Measurements from ENCODE around the gene COL4A5. TPM values are rescaled to one million over a fixed set of nuclear protein-coding genes. Genes with fewer than 3 reads are reported as not detected.

COL4A5 gene
- total RNA-seq = 30.4 TPM

GRCh38 chrX:108439426-108439942 is at the start of gene COL4A5:
TSS of gene COL4A5 (plus strand) at chrX:108439838. CDS start at chrX:108440126, 288 bp downstream.

DNA sequence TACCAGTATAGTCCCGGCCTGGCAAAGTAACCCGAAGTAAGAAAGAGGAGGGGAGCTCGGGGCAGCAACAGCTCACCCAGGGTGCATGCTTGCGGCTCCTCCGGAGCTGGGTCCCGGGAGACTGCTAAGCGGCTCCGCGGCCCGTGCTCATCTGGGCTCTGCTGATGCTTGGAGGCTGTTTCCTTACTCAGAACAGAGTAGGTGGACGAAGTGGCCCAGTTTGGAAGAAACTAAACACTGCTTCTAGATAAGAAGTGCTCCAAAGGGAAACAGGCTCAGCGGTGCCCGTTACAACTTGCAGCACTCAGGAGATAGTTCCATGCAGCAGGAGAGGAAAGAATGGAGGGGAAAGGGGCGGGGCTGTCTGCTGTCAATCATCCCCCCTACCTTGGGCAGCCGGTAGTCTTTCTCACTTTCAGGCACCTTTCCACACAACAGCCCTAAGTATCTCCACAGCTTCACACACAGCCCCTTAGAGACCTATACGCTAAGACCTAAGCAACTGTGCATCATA is 1.5 kb upstream of the COL4A5 start, which contains the start of gene COL4A6:
Gene COL4A6, minus strand, starts transcription at position 313 of the 514 bp plus-strand sequence. Its CDS starts 226 bp downstream, at position 87.

GRCh38 chrX:108736509-108737479 is 297.2 kb downstream of the COL4A5 start, which contains the start of gene IRS4:
TSS of gene IRS4 (minus strand) at chrX:108736563.

Small RNAs within 50 kb of the gene (small RNA-seq; reads per million reads assigned to genes)
- gene RF00019 (ENCODE audit: low replicate concordance) = not detected

Other genes starting within 250 kb of the COL4A5 start
- gene COL4A6, start 1.4 kb upstream of the COL4A5 start, total RNA-seq = 6.3 TPM

Data from parietal lobe (tissue), 2 donors.